ENCODE measurements around the gene USP6.
"Not testable (repeated sequence)": the region's sequence is repeated elsewhere in the genome, so short reads cannot be mapped to it uniquely, and the experiment has no call there.

Gene USP6

DNA sequence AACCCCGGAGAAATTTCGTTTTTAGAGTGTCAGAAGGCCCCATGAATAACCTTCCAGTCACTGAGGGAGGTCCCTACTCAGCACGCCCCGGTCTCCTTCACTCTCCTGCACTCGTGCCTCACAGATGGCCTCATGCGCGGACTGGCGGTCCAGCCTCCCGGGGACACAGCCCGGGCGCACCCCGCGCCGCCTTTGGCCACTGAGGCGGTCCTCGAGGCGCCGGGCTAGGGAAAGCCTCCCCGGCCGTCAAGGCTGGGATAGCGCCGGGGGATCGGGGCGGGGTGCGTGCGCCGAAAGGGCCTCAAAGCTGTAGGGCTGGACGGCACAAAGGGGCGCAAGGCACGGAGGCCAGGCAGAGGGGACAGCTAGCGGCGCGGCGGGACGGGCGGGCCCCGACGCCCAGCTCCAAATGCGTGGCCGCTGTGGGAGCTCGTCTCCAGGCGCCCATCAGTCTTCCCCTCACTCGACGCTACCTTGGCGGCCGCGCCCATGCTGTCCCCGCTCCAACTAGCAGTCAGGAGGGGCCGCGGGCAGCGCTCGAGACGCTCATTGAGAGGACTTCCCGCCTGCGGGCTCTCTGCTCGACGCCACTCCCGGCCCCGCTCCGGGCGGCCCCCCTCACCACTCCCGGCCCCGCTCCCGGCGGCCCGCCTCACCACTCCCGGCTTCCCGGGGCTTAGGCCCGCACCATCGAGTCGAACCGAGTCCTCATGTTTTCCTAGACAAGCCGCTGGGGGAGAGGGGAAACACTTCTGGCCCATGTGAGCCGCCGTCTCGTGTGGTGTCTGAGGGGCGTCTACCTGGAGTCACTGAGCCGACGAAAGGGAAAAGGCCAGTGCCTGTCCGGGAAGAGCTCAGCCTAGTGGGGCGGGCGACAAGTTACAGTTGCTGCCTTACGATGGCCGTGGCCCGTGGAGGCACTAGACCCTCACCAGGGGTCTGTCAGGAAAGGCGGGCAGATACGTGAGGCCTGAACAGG lies at the start of gene USP6:
USP6 (plus strand) TSS at position 360 of the 979 bp plus-strand sequence. CDS start 14,336 bp downstream, outside the sequence.
- no peak for DNase-seq (ENCODE audit: low read depth, low spot score)

DNA sequence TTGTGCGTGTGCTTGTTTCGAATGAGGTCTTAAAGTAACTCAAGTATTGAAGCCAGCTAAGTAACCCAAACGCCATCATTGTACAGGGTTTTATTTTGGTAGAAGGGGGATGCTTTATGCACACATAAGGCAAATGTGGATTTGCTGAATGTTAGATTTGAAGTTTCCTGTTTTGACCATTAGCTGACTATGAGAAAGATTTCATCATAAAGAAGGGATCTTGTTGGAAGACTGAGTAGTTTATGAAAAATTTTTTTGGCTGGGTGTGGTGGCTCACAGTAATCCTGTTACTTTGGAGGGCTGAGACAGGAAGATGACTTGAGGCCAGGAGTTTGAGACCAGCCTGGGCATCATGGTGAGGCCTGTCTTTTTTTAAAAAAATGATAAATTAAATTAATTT lies 47.6 kb upstream of the USP6 start:
- no peak for DNase-seq (ENCODE audit: low read depth, low spot score)

DNA sequence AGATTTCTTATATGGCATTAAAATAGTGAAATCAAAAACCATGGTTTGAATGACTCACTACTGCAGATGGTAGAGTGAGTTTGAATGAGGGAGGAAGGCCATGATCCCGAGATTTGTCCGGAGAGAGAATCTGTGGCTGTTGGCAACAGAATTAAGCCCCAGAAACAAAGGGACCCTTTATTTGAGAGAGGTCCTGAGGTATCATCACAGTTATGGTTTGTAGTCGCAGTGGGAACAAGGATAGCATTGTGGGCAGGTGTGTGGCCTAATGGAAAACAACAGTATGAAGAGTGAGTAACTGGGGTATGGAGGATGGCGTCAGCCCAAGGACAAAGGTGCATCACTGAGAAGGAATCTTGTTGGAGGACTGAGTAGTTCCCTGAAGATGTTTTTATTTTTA lies 46.1 kb upstream of the USP6 start:
- no peak for DNase-seq (ENCODE audit: low read depth, low spot score)

- not testable (repeated sequence) for DNase-seq (ENCODE audit: low read depth, low spot score)
Observed at GRCh38 chr17:5075472-5075871, 40.4 kb upstream of the USP6 start.

DNA sequence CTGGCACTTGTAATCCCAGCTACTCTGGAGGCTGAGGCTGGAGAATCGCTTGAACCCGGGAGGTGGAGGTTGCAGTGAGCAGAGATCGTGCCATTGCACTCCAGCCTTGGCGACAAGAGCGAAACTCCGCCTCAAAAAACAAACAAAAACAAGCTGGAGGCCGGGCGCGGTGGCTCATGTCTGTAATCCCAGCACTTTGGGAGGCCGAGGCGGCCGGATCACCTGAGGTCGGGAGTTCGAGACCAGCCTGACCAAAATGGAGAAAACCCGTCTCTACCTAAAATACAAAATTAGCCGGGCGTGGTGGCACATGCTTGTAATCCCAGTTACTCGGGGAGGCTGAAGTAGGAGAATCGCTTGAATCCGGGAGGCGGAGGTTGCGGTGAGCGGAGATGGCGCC lies 38.6 kb upstream of the USP6 start:
- DNase-seq (ENCODE audit: low read depth, low spot score): not testable (repeated sequence)

GRCh38 chr17:5077781-5078105 lies 38.1 kb upstream of the USP6 start:
- no peak for DNase-seq (ENCODE audit: low read depth, low spot score)

- DNase-seq (ENCODE audit: low read depth, low spot score): peak; percentile 30
Observed at GRCh38 chr17:5078106-5079028, 37.5 kb upstream of the USP6 start, which contains the start of gene ZFP3. ZFP3 (plus strand) TSS chr17:5078467; CDS start chr17:5091505, 13,038 bp downstream.

DNA sequence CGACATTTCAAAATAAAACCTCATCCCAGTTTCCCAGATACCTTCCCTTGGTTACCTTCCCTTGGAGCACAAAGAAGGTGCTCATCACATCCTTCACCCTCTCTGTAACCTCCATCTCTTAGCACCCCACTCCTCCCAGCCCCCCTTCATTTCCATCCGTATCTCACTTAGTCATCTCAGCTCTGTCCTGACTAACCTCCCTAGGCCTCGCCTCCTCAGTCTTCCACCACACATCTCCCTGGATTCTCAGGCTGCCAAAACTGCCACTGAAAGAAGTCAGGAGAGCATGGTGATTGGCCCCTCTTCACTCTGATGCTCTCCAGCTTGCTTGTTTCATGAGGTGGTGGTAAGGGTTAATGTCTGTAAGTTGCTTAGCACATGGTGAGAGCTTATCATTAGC lies 35.2 kb upstream of the USP6 start:
- no peak for DNase-seq (ENCODE audit: low read depth, low spot score)

DNA sequence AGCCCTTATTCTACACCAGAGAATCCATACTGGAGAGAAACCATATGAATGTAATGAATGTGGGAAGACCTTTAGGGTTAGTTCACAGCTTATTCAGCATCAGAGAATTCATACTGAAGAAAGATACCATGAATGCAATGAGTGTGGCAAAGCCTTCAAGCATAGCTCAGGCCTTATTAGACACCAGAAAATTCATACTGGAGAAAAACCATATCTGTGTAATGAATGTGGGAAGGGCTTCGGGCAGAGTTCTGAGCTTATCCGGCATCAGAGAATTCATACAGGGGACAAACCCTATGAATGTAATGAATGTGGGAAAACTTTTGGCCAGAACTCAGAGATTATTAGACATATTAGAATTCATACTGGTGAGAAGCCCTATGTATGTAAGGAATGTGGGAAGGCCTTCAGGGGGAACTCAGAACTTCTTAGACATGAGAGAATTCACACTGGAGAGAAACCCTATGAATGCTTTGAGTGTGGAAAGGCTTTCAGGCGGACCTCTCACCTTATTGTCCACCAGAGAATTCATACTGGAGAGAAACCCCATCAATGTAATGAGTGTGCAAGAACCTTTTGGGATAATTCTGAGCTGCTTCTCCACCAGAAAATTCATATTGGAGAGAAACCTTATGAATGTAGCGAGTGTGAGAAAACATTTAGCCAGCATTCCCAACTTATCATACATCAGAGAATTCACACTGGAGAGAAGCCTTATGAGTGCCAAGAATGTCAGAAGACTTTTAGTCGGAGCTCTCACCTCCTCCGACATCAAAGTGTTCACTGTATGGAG lies 23.4 kb upstream of the USP6 start:
- DNase-seq (ENCODE audit: low read depth, low spot score): no peak

DNA sequence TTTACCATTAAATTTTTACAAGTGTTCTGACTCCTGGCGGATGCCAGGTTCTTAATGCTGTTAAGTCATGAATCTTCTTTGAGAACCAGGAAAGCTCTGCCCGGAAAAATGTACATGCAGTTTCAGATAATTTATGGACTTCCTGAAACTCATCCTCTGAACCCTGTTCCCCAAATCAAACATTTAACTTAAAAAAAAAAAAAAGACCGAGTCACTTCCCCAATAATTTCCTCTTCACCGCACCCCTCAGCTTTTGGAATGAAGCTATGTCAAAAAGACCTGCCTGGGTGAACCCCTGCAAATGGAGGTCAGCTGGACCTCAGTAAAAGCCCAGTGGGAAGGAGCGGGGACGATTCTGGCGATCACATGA lies 19.1 kb upstream of the USP6 start:
- no peak for DNase-seq (ENCODE audit: low read depth, low spot score)

DNA sequence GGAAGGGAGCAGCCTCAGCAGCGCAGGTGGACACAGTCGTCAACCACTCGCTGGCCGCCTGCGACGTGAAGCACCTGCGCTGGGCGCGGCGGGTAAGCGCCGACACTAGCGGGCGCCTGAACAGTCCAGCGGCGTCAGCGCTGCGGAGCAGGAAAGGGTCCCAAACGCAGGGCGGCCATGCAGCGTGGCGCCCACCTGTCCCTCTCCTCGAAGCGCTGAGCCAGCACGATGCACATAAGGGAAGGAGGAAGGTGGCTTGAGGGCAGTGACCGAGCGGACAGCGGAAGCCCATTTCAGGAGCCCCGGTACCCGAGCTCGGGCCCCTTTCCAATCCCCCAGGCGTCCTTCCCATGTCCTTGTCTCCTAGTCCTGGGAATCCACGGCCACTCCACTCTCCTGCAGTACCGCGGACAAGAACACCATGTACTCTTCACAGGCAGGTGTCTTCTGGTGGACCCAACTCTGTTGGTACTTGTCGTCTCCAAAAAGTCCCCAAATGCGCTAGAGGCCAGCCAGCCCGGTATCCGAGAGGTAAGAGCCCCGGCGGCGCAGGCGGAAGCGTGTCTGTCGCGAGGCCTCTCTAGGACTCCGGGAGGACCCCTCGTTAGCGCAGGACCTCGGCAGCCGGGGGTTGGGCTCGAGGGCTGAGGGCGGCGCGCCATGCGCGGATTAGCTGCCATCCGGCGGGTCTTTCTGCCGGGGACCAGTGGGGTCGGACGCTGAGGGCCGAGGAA lies 18.6 kb upstream of the USP6 start:
- DNase-seq (ENCODE audit: low read depth, low spot score): no peak

DNA sequence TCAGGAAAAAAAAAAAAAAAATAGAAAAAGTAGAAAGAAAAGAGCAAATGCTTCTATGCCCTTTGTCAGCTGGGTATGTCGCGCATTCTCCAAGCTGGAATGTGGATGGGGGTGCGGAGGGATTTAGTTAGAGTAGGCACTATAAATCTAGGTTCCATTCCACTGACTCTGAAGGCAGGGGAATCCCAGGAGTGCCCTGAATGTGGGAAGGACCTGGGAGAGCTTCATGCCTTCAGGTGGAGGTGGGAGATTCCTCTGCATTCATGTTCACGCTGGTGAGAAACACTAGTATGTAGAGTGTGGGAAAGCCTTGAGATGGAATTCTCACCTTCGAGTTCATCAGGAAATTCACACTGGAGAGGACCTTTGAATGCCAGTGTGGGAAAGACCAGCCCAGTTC lies 16.6 kb upstream of the USP6 start:
- no peak for DNase-seq (ENCODE audit: low read depth, low spot score)

DNA sequence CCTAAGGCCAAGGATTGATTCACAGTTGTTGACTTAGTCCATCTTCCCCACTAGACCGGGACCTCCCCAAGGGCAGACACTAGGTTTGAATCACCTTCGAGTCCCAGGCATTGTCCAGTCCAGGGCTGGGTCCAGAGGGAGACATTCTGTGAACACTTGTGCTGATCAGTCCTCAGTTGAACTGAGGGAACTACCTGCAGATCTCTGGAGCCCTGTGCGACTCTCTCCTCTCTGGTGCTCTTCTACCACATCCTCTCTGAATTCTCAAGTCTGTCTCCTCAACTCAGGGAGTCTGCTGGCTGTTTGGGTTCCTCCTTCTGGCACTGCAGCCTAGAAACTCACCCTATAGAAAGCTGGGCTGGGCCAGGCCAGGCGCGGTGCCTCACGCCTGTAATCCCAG lies 15.0 kb upstream of the USP6 start:
- DNase-seq (ENCODE audit: low read depth, low spot score): no peak

DNA sequence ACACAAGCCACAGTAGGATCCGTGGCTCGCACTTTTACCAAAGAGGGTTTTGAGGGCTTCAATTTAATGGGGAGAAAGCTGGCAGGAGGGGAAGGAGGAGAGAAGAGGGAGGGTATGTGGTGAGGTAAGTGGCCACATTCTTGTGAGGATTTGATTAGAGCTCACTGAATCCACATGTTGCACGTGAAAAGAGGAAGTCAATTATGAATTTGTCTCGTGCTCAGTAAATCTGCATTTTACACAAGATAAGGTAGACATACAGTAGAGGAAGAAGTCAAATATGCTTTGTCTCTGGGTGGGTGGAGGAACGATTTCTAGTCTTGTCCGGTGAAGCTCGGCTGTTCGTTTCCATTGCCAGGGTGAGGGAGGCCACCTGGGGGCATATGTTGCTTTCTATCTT lies 5.0 kb upstream of the USP6 start:
- no peak for DNase-seq (ENCODE audit: low read depth, low spot score)

DNA sequence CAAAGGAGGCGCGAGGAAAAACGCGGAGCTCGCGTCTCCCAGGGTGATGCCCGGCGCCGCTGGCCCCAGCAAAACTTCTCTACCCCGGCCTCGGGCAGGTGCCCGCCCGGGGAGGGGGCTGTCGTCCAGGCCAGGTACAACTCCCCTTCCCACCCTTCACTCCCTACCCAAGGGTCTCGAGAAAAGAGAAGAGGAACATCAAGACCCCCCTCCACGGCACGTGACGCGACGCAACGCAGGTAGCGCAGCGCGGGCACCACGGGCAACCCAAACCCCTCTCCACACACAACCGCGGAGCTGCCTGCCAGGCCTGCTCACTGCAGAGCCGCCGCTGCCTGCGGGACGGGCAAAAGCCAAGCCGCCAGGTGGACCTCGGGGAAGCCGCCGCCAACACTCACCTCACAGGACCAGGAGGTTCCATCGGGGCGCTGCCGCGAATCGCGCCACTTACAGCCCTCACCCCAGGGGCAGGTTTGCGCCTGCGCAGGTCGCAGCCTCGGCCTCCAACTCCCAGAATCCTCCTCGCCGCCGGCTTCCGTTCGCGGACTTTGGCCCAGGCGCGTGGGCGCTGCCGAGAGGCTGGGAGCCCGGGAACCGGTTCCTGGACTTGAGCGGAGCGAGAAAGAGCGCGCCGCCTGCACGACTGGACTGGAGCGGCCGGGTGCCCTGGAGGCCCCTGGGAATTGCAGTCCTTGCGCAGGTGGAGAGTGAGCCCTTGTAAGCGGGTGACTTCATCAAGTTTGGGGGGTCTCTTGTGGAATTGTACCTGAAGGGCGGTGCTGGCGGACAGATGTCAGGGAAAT lies 4.2 kb upstream of the USP6 start, which contains the start of gene ZNF232:
ZNF232 (minus strand) TSS at position 477 of the 803 bp plus-strand sequence; CDS start at position 421, 56 bp downstream.
- peak; percentile 75 for DNase-seq (ENCODE audit: low read depth, low spot score)

DNA sequence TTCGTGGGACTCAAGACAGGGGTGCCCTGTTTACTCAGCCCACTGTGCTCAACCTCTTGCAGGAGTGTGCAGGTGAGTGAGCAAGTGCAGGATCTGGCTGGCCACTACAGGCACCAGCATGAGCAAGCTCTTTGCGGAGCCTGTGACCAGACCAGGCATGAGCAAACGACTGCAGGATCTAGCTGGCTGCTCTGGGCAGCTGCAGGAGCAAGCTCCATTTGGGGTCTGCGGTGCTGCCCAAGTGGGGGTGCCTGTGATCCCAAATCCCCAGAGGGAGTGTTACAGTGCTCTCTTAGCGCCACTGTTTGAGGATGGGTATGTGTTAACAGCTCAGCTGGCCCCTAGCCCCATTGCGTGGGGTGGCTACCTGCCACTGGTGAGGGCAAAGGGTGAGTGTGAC lies 2.4 kb downstream of the USP6 start:
- no peak for DNase-seq (ENCODE audit: low read depth, low spot score)

- DNase-seq (ENCODE audit: low read depth, low spot score): no peak
Observed at GRCh38 chr17:5120036-5120435, 4.2 kb downstream of the USP6 start.

DNA sequence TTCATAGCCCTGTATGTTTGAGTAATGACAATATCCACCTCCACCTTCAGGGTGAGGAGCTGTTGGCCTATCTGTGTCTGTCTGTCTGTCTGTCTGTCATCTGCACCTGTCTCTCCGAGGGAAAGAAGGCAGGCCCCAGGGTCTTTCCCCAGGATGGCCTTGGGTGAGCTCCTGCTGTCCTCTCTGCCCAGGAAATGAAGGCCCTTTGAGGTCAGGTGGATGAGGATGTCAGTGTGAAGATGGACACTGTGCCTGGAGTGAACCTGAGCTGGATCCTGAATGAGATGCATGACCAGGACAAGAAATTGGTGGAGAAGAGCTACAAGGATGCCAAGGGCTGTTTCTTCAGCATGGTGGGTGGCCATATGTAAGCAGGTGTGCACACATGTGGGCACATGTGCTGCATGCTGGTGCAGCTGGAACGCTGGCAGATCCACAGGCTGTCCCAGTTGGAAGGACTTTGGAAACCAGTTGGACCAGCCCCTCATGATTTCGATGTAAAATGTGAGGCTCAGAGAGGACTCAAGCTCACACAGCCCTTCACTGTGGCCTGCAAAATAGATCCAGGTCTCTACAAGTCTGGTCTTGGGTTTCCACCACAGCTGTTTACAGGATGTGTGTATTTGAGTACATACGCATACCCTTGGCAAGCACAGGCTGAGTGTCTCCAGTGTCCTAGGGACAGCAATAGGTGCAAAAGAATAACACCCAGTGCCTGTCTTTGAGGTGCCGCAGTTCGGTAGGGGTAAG lies 4.8 kb downstream of the USP6 start:
- DNase-seq (ENCODE audit: low read depth, low spot score): not testable (repeated sequence)

- DNase-seq (ENCODE audit: low read depth, low spot score): no peak
Observed at GRCh38 chr17:5121186-5121841, 5.5 kb downstream of the USP6 start.

Data from activated naive CD8-positive, alpha-beta T cell treated with anti-CD3 and anti-CD28 coated beads, Interleukin-2, amount 50 U/mL, for 16 hours (primary cell).